GM21447 (cell line): Measurements from ENCODE around the gene ADAMTS15.

Source experiments
- ATAC-seq: cut with Tn5 transposase; IDR thresholded peaks from one replicate; pipeline ENCODE4 v1.9.1; 2021; ENCODE audit not compliant: unreplicated experiment

Gene ADAMTS15

DNA sequence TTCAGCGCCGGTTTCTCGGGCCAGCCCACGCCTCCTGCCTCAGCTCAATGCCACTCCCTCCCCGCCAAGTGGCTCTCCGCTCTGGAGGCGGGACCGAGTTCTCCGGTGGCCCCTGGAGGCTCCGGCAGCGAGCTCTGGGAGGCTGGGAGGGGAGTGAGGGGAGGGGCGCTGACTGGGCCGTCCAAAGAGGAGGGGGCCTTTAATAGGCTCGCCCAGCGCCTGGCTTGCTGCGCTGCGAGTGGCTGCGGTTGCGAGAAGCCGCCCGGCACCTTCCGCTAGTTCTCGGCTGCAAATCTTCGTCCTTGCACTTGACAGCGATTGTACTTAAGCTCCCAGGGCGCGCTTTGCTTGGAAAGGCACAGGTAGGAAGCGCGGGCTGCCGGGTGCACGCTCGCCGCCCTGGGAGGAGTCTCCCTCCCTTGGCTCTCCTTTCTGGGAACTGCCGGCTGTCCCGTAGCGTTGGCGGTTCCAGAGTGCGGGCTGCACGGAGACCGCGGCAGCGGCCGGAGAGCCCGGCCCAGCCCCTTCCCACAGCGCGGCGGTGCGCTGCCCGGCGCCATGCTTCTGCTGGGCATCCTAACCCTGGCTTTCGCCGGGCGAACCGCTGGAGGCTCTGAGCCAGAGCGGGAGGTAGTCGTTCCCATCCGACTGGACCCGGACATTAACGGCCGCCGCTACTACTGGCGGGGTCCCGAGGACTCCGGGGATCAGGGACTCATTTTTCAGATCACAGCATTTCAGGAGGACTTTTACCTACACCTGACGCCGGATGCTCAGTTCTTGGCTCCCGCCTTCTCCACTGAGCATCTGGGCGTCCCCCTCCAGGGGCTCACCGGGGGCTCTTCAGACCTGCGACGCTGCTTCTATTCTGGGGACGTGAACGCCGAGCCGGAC lies at the start of gene ADAMTS15:
TSS of gene ADAMTS15 (plus strand) at position 230 of the 894 bp plus-strand sequence. CDS start at position 559, 329 bp downstream.
- no peak for ATAC-seq

- no peak for ATAC-seq
Observed at GRCh38 chr11:130399196-130399595, 49.2 kb upstream of the ADAMTS15 start.

GRCh38 chr11:130400781-130401483 lies 47.5 kb upstream of the ADAMTS15 start:
- no peak for ATAC-seq

GRCh38 chr11:130402570-130402969 lies 45.9 kb upstream of the ADAMTS15 start:
- ATAC-seq: no peak

DNA sequence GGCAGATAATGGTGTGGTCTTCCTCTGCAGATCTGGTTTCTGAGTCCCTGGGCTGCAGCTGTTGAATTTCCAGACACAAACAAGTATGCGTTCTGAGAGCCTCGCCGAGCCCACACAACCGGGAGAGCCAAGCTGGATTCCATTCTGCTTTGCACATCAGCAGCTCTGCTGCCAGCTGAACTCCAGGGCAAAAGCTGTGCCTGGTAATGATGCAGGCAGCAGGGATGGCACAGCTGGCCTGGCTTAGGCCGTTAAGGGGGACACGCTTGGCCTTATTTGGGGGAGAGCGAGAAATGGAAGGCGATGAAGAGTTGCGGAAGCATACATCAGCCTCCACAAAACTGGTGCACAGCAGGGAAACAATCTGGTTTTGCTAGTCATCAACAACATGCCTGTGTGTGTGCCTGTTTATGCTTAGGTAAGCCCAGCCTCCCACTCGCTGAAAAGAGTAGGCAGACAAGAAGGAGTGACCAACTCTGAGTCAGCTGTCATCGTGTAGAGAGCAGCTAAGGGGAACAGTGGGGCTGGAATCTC lies 45.1 kb upstream of the ADAMTS15 start:
- no peak for ATAC-seq

GRCh38 chr11:130403967-130404366 lies 44.5 kb upstream of the ADAMTS15 start:
- ATAC-seq: no peak

- ATAC-seq: no peak
Observed at GRCh38 chr11:130404727-130405126, 43.7 kb upstream of the ADAMTS15 start.

DNA sequence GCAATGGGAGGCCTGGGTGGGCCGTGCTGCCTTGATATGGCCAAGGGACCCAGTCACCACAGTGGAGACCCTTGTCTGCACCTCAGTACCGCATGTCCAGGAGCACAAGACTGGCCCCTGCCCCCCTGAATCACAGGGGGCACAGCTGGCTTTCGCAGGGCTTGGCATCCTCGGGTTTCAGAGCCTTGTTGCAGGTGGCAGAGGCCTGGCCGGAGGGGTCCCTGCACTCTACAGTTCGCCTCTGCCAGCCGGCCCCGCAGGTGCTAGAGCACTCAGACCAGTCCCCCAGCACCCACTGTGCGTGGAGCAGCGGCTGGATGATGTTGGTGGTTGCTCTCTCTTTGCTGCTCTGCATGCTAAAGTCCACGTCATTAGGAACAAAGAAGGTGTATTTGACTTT lies 43.0 kb upstream of the ADAMTS15 start:
- no peak for ATAC-seq

DNA sequence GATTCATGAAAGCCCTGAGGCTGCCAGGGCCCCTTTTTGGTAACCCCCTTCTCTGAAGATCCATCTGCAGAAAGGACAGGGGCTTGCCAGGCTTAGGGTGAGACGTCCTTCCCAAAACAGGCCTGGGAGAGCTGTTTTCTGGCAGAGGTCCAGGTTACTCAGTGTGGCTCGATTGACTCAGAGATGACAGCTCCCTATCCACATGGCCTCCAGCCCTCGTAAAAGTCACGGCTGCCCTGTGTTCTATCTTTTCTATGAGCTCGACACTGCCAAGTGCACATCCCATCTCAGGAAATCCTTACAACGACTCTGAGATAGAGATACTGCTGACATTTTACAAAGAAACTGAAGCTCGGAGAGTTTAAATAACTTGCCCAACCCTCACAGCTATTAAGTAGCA lies 40.5 kb upstream of the ADAMTS15 start:
- ATAC-seq: no peak

GRCh38 chr11:130408401-130408890 lies 40.0 kb upstream of the ADAMTS15 start:
- no peak for ATAC-seq

GRCh38 chr11:130408901-130409300 lies 39.5 kb upstream of the ADAMTS15 start:
- no peak for ATAC-seq

GRCh38 chr11:130409594-130410388 lies 38.7 kb upstream of the ADAMTS15 start:
- no peak for ATAC-seq

DNA sequence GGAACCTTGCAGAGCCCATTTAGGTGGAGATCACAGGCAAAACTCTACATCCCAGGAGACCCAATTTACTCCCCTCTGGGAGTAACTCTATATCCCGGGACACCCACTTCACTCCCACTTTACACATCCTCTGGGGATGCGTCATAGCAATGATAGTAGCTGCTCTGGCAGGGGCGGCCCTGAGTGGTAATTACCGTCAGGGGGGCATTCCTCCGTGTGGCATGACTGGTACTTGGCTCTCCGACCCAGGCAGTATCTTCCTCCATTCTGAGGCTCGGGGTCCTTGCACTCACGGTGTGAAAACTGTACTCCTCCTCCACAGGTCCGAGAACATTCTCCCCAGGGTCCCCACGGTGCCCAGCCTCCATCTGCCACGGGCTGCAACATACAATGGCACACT lies 37.2 kb upstream of the ADAMTS15 start:
- no peak for ATAC-seq

DNA sequence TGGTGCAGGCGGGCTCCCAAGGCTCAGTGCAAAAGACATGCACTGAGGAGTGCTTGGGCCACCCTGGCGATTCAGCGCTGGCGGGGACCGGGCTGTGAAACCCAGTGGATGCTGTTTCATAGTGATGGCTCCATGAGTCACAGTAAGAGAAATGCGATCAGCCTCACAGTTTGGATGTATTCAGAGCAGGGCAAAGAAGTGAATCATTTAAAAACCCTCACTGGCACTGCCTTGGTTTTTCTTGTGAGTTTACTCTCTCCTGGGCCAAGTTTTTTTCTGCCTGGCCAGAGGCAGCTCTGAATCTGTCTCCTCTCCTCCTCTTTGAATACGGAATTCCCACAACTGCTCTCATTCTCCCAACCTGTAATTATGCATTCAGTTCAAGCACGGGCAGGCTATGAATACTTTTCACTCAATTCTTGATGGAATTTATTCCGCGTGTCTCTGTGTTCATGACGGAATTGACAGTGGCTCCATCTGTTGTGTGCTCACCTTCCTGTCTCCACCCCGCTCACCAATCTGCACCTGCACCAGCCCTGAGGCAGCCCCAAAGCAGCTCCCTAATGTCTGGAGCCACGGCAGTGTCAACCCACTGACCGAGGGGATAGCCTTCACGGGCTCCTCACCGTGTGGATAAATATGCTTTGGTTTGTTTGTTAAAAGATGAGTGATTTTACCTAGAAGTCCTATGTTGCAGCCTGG lies 34.9 kb upstream of the ADAMTS15 start:
- no peak for ATAC-seq

DNA sequence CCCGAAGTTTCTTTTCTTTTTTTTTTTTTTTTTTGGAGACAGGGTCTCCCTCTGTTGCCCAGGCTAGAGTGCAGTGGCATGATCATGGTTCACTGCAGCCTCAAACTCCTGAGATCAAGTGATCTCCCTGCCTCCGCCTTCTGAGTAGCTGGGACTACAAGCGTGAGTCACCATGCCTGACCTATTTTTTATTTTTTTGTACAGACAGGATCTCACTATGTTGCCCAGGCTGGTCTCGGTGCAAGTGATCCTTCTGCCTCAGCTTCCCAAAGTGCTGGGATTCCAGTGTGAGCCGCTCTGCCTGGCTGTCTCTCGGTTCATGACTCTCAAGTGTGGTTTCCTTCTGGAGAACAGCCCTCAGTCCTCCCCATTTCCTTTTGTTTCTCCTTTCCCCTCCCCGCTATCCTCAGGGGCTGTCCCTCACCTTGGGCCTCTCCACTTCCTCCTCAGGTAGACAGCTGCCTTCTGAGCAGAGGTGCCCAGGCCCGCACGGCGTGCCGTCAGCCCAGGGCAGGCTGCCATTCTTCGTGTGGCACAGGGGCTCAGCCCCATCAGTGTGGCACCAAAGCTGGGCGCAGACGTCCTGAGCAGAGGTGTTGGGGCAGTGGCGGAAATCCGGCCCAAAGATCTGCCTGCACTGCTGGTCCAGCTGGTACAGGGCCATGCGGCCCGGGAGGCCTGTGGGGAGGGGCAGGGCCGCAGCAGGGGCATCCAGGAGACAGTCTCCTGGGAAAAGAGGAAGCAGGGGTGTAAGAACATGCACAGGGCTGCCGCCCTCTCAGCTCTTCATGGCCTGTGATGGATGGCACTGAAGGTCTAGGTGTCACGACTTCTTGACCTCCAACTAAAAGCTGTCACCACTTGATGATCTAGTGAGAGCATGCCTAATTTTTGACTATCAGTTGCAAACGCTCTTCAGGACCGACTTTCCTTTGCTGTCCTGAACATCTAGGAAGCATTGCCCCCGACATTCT lies 34.1 kb upstream of the ADAMTS15 start:
- no peak for ATAC-seq

- ATAC-seq: no peak
Observed at GRCh38 chr11:130415731-130416529, 32.5 kb upstream of the ADAMTS15 start.

GRCh38 chr11:130416530-130416882 lies 31.9 kb upstream of the ADAMTS15 start:
- ATAC-seq: no peak

DNA sequence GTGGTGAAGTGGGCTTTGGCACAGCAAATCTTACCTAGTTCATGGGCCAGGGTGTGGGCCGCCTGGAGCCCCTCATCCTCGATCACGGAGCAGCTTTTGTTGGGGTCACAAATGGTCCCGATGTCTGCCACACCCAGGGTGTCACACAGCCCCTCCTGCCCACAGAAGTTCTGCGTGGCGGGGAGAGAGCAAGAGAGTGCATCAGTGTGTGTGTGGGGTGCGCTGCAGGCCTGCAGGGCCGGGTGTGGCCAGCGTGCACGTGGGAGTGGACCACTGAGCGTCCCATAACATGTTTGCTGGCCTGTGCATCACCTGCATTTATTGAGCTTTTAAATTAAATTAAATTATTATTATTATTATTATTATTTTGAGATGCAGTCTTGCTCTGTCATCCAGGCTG lies 31.5 kb upstream of the ADAMTS15 start:
- ATAC-seq: no peak
